ENCODE data around the gene IGF1R.

- peak; percentile 22; the same call in 1 of the 2 replicates for TF ChIP-seq CTCF (conservative IDR thresholded peaks at IDR 0.05)
- TF ChIP-seq EZH2 (IDR thresholded peaks at IDR 0.05; ENCODE audit: low read depth) = no peak
These were observed 204.8 kb downstream of the IGF1R start for GRCh38 chr15:98853161-98853560.
